GM08714 (cell line): Measurements from ENCODE around the gene TGM3.

ENCODE experiments used
- H3K4me3 ChIP-seq: fragments of 200-500 bp; sonication (Bioruptor generic); 2 replicates; pipeline ENCODE4 v1.5.1; 2014; ENCODE audit warnings: mild to moderate bottlenecking, low read length, inconsistent platforms
- ZNF274 ChIP-seq: IDR thresholded peaks from 2 replicates; pipeline ENCODE4 v1.6.1; 2012; ENCODE audit warnings: mild to moderate bottlenecking, low read depth, low read length

The TGM3 gene

DNA sequence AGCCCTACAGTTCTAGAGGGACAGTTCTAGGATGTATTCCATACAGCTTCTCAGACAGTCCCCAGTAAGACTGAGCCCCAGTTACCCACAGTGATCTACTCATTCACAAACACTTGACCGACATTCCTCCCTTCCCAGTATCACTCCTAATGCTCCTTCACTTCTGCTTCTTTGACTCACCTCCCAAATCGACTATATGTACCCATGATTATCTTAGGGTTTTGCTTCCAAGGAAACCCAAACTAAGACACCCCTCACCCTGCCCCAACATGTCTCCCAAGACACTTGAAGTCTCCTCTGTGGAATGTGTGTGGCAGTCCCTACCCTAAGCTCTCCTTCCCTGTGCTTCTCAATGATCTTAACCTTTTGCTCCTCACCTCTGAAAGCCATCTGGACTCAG is 61.3 kb downstream of the TGM3 start:
- H3K4me3 ChIP-seq, result no peak overlapping the region
- TF ChIP-seq ZNF274, result no peak

- no peak overlapping the region for H3K4me3 ChIP-seq
- no peak for TF ChIP-seq ZNF274
These were observed 62.2 kb downstream of the TGM3 start for GRCh38 chr20:2358006-2358405.

- no peak for TF ChIP-seq ZNF274
- H3K4me3 ChIP-seq, result no peak overlapping the region
These were observed 65.3 kb downstream of the TGM3 start for GRCh38 chr20:2361035-2361593.

- H3K4me3 ChIP-seq, result no peak overlapping the region
- TF ChIP-seq ZNF274, result no peak
These were observed 67.4 kb downstream of the TGM3 start for GRCh38 chr20:2363187-2363586.

DNA sequence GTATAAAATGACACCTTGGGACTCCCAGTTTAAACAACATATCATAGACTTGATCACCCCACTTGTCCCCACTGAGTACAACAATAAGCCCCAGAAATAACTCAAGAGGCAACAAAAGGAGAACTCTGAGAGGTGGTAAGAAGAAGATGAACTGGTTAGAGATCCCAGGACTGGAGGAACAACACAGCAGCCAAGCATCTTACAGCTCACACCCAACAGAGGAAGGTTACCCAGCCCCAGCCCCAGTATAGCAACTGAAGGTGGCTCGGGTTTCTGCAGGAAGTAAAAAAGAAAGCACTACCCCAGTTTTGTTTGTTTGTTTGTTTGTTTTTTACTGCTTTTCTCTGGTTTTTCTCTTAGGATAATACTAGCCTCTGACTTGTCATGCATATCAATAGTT is 67.8 kb downstream of the TGM3 start:
- H3K4me3 ChIP-seq, result no peak overlapping the region
- TF ChIP-seq ZNF274, result no peak

DNA sequence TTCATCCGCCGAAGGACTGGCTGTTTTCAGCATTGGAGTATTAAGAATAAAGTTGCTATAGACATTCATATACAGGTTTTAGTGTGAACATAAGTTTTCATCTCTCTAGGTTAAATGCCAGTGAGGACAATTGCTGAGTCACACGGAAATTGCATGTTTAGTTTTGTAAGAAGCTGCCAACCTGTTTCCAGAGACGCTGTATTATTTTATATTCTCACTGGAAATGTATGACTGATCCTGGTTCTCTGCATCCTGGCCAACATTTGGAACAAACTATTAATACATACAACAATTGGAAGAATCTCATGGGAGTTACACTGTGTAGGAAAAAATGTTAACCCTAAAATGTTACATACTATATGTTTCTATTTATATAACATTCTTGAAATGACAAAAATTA is 68.2 kb downstream of the TGM3 start:
- H3K4me3 ChIP-seq, result no peak overlapping the region
- no peak for TF ChIP-seq ZNF274

- no peak overlapping the region for H3K4me3 ChIP-seq
- no peak for TF ChIP-seq ZNF274
These were observed 69.3 kb downstream of the TGM3 start for GRCh38 chr20:2365091-2365490.

GRCh38 chr20:2365666-2366065 is 69.9 kb downstream of the TGM3 start:
- TF ChIP-seq ZNF274, result no peak
- H3K4me3 ChIP-seq, result no peak overlapping the region

- no peak for TF ChIP-seq ZNF274
- H3K4me3 ChIP-seq, result no peak overlapping the region
These were observed 72.8 kb downstream of the TGM3 start for GRCh38 chr20:2368621-2369020.

- H3K4me3 ChIP-seq, result no peak overlapping the region
- no peak for TF ChIP-seq ZNF274
These were observed 77.3 kb downstream of the TGM3 start for GRCh38 chr20:2373098-2373497.

- TF ChIP-seq ZNF274, result no peak
- no peak overlapping the region for H3K4me3 ChIP-seq
These were observed 78.7 kb downstream of the TGM3 start for GRCh38 chr20:2374346-2375125.

DNA sequence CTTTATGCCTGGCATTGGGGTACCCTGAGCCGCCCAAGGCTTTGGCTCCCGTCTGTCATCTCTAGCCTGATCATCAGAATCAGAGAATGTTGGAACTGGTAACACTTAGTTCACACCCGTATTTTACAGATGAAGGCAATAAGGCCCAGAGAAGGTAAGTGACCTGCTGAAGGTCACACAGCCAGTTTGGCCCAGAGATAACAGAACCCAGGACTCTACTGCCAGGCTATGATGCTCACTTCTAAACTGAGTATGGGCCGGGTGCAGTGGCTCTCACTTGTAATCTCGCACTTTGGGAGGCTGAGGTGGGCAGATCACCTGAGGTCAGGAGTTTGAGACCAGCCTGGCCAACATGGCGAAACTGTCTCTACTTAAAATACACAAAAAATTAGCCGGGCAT is 83.1 kb downstream of the TGM3 start:
- H3K4me3 ChIP-seq, result no peak overlapping the region
- TF ChIP-seq ZNF274, result no peak

DNA sequence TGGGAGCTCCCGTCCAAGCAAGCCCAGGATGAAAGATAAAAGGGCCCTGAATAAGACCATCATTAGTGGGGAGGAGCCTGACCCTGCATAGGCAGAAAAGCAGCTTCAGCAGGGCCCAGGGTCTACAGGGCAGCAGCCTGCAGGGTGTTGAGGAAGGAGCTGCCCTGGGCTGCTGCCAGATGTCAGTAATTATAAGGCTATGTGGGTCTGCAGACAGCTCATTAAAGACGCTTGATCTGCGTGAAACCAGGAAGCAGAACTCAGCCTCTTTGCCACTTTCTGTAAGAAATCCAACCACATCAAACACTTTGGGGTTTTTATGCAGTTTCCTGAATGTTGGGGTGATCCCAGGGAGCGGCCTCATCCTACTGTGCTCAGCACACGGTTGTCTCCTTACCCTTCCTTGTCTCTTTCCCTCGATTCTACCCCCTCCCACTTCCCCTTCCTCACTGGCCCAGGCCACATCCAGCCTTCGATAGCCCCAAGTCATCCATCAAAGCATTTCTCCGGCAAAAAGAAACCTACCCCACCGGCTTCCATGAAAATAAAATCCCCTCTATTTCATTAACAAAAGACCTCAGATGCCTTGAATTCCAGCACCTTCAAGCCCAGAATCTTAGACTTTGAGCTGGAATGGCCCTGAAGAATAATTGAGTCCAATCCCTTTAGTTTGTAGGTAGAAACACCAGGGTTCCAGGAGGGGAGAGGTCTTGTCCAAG is 83.9 kb downstream of the TGM3 start:
- no peak for TF ChIP-seq ZNF274
- no peak overlapping the region for H3K4me3 ChIP-seq

DNA sequence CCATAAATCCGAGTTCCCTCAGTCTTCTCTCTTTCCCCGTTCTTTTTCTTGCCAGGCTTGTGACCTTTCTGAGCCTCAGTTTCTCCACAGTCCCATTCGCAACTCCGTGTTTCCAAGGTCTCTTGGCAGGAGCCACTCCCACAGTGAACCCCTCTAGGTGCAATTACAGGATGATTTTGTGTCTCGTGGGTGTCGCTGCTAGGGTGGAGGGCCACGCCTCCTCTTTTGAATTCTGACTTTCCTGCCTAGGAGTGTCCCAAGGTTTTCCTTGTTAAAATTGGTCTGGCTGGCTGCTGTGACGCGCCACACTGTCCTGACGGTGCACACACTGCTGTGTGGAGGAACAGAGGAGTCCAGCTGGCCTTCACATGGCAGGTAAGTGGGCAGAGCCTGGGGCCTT is 84.8 kb downstream of the TGM3 start, which contains the start of gene TGM6:
TGM6 (plus strand) TSS at position 301 of the 400 bp plus-strand sequence; CDS start at position 369, 68 bp downstream.
- H3K4me3 ChIP-seq, result no peak within 1 kb of the TSS
- TF ChIP-seq ZNF274, result no peak

DNA sequence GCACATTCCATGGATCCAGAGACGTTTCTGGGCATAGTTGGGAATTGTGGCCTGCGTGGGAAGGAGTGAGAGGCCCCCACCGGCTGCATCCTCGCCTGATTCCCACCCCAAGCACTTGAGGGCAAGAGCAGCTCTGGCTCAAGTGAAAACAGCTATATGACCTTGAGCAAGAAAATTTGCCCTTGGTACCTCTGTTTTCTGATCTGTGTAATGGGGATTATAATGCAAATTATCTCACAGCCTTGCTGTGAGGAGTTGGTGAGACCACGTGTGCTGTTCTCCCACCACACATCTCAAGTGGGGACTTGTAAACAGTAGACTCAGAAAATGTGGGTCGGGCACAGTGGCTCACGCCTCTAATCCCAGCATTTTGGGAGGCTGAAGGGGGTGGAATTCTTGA is 85.5 kb downstream of the TGM3 start:
- H3K4me3 ChIP-seq, result no peak overlapping the region
- no peak for TF ChIP-seq ZNF274
